HL-60/S4 (cell line): Measurements from ENCODE around the gene CBX2.

Experiments used
- in situ Hi-C: fragments of 300-500 bp; cut with MboI; formaldehyde crosslinking; loops from 2 replicates; pipeline ENCODE4 v1.14.3; 2022; ENCODE audit warnings: low sequenced_read_pairs

CBX2 gene

DNA sequence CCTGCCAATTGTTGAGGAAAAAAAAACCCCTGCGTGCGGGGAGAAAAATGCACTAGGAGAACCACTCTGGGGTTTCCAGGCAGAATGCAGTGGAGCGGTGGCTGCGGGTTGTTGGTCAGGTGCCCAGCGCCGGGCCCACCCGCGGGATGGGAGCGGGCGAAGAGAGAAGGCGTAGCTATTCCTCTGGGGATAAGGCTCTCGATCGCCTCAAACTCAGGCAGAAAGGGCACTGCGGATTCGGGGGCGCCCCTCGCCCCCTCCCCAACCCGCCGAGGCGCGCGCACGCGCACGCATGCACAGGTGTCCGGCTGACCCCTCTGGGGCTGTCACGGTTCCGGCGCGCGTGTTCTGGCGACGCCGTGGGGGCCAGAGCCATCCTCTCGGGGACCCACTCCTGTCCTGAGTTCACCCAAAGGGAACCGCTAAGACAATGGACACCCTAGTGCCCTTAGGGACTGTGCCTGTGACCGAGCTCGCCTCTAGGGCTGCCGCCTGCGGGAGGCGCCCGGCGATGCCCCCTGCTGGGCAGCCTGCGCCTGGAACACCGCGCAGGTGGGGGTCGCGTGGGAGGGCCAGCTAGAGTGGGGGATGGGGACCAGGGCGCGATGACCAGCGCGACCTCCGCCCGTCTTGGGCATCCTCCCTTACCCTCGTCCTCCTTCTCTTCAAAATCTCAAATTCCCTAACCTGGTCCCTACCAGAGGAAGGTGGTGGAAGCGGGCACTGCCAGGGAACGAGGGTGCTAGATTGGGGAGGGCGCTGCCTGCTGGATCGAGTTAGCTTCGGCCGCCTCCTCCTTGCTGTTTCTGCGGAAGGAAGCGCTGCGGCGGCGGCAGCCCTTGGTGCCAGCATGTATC lies 33.3 kb downstream of the CBX2 start:
- in situ Hi-C loops = no loop called here

DNA sequence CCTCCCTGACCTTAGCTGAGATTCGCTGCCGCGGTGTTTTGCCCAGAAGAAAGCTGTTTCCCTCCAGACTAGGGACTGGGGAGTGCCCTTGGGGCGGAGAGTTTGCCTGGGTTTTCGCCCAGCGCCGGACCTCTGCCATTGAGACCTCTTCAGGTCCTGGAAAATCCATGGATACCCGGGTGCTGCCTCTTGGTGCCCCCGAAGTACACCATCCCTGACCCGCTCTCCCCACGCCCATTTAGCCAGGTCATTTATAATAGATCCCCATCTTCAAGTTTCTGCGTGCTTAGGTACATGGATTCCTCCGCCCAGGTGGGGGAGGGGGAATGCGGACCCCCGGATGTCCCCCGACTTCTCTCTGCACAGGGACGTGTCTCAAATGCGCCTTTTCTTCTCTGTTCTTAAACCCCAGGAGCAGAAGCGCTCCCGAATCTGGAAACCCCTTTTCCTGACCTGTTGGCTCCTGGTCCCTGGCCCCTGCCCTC lies 34.0 kb downstream of the CBX2 start:
- in situ Hi-C loops = no loop called here

DNA sequence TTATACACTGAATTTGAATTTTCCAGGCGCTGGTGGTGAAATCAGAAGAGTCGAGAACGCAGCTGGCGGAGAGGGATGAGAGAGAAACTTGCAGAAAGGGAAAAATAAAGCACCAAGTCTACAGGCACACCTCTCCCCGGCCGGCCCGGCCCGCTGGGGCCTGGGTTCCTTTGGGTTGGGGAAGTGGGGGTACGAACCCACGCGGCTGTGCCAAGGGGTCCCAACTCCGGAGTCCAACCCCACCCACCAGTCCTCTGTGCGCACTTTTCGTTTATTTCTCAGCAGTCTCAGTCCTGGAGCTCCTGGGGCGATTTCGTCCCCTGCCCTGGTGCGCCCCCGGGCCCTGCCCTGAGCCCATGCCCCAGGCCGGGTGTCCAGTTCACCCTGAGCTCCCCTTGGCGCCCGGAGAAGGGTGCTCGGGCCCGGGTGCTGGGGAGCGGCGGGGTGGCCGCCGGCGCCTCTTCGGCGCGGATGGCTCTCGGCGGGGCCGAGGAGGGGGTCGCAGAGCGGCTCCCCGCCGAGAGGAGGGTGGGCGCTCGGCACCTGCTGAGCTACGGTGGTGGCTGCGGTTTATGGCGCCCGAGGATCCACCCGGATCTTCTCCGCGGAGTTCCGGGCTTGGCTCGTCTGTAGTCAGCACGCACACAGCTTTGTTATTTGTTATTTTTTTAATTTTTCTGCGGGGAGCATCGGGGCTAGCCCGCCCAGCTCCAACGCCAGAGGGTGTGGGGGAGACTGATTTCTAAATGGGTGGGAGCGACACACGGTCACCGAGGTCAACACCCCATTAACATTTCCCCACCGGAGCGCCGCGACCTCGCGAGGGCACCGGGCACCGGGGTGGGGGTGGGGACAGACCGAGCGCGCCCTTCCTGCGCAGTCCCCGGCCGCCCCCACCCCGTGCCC lies 34.7 kb downstream of the CBX2 start:
- in situ Hi-C loops = no loop called here

DNA sequence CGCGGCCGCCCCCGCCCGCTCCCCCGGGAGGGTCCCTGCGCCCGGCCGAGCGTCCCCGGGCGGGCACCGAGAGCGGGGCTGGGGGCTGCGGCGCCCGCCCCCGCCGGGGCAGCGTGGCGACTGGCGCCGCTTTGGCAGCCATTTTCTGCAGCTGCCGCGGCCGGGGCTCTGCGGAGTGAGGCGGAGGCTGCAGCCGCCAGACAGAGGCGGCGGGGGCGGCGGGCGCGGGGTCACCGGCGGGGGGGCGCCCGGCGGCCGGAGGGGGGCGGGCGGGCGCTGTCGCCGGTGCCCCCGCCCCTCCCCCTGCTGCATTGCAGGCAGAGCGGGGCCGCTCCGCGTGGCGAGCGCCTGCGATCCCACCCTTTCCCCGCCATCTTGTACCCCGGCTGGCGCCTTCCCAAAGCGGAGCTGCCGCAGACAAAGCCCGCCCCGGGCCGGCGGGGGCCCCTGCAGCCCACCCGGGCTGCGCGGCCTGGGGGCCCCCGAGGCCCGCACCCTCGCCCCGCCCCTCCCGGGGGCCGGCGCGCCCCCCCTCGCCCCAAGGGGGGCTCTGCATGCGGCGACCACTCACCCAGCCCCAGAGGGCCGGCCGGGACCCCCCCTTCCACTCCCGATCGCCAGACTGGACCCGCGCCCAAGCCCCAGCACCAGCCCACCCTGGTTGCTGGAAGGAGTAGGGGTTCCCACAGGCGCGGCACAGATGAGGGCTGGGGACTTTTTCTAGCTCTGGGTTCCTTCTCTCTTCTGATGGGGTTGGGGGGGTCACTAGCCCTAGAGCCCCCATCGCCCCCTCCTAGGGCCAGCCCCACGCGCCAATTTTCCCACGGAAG lies 35.6 kb downstream of the CBX2 start:
- in situ Hi-C loops = no loop called here

DNA sequence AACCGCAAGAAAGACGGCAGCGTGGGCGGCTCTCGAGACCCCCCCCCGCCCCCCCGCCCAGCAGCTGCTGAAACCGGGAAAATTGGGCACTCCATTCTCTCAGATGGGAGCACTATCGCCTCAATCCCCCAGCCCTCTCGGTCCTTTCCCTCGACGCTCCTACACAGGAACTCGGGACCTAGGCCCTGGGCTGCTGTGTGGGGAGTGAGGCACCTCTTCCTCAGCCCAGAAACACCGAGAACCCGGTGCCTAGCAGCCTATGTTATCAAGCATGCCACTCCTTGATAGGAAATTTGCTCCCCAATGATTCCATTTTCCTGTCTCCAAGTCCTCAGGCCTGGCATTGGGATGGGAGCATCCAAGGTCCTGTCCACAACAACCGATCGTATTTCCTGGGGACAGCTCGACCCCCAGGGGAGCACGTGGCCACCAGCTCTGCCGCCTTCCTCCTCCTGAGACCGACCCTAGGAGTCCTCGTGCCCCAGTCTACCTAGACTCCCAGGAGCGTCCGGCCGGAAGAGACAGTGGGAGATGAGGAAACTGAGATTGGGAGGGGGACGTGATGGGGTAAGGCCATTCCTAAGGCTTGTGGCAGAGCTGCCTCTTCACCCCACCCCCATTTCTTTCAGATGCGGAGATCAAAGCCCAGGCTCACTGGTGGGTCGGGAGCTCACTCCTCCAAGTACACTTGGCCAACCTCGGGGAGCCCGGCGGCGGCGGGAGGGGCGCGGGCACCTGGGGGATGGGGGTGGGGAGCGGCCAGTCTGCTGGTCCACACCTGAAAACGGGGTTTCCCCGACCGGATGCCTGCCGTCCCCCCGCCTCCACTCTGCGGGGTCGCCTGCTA lies 36.4 kb downstream of the CBX2 start:
- in situ Hi-C loops = no loop called here

DNA sequence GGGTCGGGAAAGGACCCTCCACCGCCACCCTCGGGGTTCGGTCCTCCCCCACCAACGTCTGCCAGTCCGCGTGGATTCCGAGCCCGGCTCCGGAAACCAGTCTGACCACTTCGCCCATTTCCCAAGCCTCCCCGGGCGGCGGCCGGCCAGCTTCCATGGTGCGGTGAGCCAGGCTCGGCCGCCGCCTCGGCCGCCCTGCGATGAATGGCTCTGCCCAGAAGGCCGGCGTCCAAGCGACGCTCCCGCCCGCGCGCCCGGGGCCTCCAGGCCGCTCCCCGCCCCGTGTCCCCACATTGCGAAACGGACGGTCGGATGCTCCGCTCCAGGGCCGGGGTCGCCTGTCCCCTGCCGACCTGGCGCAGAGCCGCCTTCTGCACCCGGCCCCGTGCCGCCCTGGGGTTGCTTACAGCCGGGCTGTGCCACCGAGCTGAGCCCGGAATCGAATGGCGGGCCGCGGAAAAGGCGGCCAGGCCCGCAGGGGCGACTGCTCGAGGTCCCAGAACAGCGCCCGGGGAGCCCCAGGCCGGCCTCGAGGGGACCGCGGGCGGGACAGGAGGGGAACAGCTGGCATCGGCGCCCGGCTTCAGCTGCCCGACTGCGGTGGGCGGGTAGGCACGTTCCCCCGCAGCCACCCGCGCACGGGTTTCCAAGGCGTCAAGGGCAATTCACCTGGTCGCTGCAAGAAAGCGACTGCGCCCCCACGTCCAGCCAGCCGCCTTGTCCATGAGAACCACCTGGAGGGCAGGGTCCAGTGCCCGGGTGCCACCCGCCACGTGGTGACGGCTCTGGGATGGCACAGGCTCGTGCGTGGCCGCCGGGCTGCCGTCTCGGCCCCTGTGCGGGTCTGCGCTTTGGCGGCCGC lies 37.3 kb downstream of the CBX2 start:
- in situ Hi-C loops = no loop called here

DNA sequence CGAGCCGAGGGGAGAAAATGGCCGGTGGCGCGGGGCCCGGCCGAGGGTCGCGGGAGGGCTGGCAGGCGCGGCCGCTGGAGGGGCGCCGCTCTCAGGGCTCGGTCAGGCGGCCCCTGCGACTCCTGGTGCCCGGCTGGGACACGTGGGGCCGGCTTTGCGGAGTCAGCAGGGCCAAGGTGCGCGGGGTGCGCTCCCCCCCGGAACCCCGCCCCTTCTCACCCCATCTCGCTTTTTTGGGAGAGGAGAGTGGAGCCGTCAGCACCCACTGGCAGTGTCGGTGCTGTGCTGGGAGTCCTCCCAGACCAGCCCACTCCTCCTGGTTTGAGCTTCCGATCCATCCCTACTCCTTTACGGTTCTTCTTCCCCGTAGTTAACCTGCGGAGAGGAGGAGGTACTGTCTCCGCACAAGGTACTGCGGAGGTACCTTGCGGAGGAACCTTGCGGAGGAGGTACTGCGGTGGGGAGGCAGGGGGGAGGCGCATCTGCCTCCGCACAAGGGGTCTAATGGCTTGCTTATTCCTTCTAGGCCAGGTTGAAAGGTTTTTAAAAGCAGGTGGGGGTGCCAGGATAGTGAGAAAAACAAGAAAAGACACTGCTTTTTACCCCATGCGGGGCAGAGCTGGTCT lies 38.0 kb downstream of the CBX2 start:
- in situ Hi-C loops = no loop called here

DNA sequence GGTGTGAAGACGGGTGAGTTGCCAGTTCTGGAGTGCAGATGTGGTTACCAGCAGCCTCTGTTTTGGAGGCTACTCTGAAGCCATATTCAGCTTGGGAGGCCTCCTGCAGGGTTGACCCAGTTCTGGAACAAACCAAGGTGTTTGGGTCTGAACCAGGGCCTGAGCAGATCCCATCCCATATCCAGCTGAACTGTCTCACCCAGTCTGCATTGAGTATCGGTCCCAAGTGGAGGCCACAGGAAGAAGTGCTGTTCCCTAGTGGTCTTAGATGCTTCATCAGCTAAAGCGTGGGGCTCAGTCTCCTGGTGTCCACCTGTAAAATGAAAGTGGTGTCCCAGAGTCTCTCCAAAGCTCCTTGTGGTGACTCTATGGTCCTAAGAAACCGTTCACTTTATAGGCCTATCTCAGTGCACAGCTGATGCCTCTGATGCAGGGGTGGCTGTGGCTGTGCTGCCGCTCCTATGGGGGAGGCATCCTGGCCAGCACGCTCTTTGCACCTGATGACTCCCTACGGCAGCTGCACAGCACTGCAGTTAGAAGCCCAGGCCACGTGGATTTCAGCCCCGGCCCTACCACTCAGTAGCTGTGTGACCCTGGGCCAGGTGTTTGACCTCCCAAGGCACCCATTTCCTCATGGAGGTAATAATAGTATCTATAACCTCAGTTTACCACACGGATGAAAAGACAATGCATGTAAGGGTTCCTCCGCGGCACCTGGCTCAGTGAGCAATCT lies 40.2 kb downstream of the CBX2 start:
- in situ Hi-C loops = no loop called here

DNA sequence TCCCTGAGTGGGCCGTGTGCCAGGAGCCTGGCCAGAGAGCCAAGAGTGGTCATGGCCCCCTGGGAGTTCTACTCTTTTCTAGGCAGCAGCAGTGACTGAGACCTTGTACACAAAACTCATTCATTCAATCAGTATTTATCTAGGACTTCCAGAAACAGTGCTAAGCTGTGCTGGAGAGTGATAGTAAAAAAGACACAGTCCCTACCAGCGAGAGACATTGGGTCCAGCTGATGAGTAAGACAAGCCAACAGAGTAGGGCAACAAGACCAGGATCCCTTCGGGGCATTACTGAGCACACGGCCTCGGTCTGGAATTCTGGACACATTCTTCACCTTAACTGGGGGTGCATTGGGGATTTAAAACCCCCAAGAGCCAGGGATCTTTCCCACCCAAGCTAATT lies 41.1 kb downstream of the CBX2 start:
- in situ Hi-C loops = no loop called here

DNA sequence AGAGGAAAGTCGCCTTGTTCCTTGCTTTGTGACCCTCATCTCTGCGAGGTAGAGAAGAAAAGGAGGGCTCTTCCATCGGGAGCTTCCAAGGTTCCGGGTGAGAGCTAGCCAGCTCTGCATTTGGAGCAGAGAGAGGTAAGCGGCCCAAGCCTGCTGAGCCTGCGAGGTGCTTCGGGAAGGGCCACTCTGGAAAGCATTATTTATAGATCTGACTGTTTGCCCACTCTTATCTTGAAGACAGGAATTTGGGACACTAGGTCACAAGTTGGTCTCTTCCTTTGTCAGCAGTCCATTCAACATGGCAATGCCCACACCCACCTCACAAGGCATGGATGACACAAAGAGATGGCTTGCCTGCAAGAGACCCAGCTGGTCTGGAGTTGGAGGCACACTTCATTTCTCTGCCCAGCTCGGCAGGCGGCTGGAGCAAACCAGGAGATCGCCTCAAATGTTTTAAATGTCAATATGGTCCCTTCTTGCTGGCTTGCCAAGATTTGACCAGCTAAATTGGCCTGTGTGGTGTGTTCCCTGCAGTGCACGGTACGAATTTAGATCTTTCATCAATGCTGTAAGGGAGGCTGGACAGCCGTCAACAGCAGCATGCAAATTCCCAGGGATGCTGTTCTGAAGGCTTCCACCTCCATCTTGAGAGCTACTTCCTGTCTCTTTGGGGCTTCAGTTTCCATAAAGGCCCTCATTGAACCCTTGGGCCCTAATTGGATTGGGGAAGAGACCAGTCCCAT lies 41.8 kb downstream of the CBX2 start:
- in situ Hi-C loops = no loop called here

DNA sequence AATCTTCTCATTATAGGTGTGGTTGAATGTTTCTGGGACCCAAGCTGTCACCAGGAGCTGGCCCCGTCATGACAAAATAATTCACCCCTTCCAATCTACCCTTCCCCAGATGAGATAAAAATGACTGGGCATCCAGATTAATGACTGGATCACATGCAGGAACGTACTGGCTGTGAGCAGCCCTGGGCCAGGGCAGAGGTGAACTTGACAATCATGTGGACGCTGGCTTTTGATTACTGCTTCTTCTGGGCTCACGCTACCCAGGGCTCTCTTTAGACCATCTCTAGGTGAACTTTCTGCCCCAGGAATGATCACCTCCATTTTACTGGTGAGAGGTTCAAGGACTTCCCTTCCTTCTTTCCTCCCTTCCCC lies 43.0 kb downstream of the CBX2 start:
- in situ Hi-C loops = no loop called here

DNA sequence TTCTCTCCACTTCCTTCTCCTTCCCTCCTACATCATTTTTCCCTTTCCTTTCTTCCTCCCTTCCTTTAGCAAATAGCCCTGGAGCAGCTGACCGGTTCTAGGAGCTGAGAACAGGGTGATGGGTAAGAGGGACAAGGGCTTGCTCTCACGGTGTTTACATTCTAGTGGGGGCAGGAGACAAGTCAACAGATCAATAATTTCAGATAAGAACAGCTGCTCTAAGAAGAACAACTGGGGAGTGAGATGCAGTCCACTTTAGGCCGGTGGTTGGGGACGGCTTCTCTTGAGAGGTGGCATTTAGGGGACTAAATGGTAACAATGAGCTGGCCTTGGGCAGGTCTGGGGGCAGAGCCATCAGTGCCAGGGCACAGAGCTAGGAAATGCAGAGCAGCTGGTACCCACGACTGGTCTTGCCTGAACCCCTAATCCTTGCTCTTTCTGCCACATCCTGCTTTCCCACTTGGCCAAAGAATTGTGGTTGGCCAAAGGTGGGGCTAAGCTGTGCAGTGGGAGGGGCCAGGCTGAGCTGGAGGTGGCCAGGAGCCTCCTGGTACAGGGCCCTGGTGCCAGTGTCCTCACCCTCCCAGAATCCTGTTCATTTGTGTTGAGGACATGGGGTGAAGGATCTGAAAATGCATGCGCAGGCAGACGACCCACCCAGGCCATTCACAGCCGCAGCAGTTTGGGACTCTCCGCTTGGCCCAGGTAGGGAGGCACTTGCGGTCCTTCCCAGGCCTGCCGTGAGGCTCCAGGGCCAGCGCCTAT lies 43.6 kb downstream of the CBX2 start:
- in situ Hi-C loops = no loop called here

DNA sequence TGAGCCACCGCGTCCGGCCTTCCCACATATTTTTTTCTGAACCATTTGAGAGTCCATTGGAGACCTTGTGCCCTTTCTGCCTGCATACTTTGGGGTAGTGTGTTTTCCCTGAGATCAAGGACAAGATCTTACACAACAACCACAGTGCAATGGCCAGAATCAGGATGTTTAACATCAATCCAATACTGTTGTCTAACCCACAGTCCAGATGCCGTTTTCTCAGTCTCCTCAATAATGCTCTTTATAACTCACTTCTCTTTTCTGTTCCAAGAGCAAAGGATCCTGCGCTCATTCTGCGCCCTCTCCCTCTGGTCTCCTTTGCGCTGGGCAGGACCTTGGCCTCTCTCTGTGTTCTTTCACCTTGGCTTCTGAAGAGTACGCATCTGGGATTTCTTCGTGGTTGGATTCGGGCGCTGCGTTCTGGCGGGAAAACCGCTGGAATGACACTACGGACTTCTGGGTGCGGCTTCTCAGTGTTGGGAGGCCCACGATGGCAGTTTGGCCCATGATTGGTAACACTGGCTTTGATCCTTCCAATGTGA lies 44.7 kb downstream of the CBX2 start:
- in situ Hi-C loops = no loop called here

DNA sequence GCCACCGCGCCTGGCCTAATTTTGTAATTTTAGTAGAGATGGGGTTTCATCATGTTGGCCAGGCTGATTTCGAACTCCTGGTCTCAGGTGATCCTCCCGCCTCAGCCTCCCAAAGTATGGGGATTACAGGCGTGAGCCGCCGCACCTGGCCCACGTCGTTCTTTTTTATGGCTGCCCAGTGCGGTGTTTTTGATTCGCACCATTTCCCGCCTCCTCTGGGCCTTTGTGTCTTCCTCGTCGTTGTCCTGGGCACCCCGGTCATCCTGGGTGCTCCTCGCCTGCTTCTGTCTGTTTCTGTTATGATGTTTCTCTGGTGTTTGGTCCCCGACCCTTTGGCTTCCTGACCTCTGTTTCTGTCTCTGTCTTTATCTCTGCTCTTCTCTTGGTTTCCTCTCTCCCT lies 46.3 kb downstream of the CBX2 start:
- in situ Hi-C loops = no loop called here

DNA sequence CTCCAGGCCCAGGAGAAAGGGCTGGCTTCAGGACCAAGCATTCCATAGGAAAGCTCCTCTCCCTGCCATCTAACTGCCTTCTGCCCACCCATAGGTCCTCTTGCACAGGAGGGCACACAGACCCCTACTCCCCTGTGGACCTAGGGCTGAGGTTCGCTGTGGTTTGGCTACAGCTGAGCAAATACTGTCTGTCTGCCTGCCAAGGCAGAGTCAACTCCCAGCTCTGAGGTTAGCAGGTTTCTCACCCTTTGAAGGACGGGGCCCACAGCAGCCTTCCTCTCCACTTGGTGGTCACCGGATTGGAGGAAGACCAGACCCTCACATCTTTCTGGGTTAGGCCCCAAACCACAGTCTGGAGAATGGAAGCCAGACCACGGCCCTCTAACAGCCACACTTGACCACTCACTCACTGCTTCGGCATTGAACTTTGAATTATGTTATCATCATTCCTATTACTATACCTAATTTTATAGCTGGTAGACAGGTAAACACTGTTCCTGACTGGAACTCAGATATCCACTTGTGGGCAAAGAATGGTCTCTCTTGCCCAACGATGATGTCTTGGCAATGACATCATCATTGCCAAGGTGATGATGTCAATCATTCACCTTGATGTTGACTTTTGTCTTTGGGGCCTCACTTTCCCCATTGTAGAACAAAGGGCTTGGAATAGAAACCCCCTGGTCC lies 47.1 kb downstream of the CBX2 start:
- in situ Hi-C loops = no loop called here

DNA sequence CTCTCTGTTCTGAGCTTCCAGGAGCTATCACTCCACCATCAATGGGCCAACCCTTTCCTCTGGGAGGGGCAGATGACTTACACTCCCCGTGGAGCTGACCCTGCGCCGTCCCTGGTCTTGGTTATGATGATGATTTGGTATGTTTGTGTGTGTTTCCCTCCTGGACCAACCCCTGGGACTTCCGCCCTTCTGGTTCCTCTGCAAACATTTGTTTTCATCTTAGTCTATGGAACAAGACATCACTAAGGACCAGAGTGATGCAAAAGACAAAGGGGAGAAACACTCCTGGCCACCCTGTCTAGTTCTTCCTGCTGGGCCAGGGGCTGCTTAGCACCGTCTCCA lies 47.6 kb downstream of the CBX2 start:
- in situ Hi-C loops = no loop called here
